IPS-18c (cell line): ENCODE measurements around the gene FMO3.

ENCODE experiments used
- H3K4me3 ChIP-seq: 2 replicates; pipeline ENCODE4 v1.7.0; 2013; ENCODE audit warnings: low read depth, mild to moderate bottlenecking, low read length, moderate library complexity; ENCODE audit not compliant: insufficient read depth
- H3K9me3 ChIP-seq: one replicate; pipeline ENCODE4 v1.6.1; 2013; ENCODE audit warnings: mild to moderate bottlenecking, low read length, moderate library complexity; ENCODE audit not compliant: control insufficient read depth, insufficient read depth

FMO3 gene

GRCh38 chr1:171140956-171141687 lies 50.4 kb downstream of the FMO3 start:
- no peak overlapping the region for H3K4me3 ChIP-seq

GRCh38 chr1:171141688-171142415 lies 51.1 kb downstream of the FMO3 start:
- Histone ChIP-seq H3K4me3 (no peak overlapping the region), H3K9me3 (no peaks in the 10 kb centered on the region)

More at GRCh38 chr1:171140956-171141687, 50.4 kb downstream of the FMO3 start:
- no peaks in the 10 kb centered on the region for H3K9me3 ChIP-seq

- H3K4me3 ChIP-seq, result no peak overlapping the region
- no peaks in the 10 kb centered on the region for H3K9me3 ChIP-seq
Measured at GRCh38 chr1:171142416-171143385, 52.0 kb downstream of the FMO3 start.

- Histone ChIP-seq H3K4me3 (no peak overlapping the region), H3K9me3 (no peaks in the 10 kb centered on the region)
Measured at GRCh38 chr1:171150156-171150555, 59.5 kb downstream of the FMO3 start.

- no peaks in the 10 kb centered on the region for H3K9me3 ChIP-seq
- no peak overlapping the region for H3K4me3 ChIP-seq
Measured at GRCh38 chr1:171152549-171152948, 61.8 kb downstream of the FMO3 start.

GRCh38 chr1:171155484-171155883 lies 64.8 kb downstream of the FMO3 start:
- no peaks in the 10 kb centered on the region for H3K9me3 ChIP-seq
- H3K4me3 ChIP-seq, result no peak overlapping the region

GRCh38 chr1:171158096-171158495 lies 67.4 kb downstream of the FMO3 start:
- H3K4me3 ChIP-seq, result no peak overlapping the region
- no peaks in the 10 kb centered on the region for H3K9me3 ChIP-seq

- no peaks in the 10 kb centered on the region for H3K9me3 ChIP-seq
Measured at GRCh38 chr1:171158551-171158950, 67.8 kb downstream of the FMO3 start.

GRCh38 chr1:171159148-171159547 lies 68.4 kb downstream of the FMO3 start:
- no peak overlapping the region for H3K4me3 ChIP-seq
- H3K9me3 ChIP-seq, result no peaks in the 10 kb centered on the region

More at GRCh38 chr1:171158551-171158950, 67.8 kb downstream of the FMO3 start:
- no peak overlapping the region for H3K4me3 ChIP-seq

- no peak overlapping the region for H3K4me3 ChIP-seq
- no peaks in the 10 kb centered on the region for H3K9me3 ChIP-seq
Measured at GRCh38 chr1:171160211-171160610, 69.5 kb downstream of the FMO3 start.

- no peak overlapping the region for H3K4me3 ChIP-seq
- no peaks in the 10 kb centered on the region for H3K9me3 ChIP-seq
Measured at GRCh38 chr1:171160639-171161354, 70.1 kb downstream of the FMO3 start.

GRCh38 chr1:171161431-171161830 lies 70.7 kb downstream of the FMO3 start:
- no peak overlapping the region for H3K4me3 ChIP-seq
- no peaks in the 10 kb centered on the region for H3K9me3 ChIP-seq

GRCh38 chr1:171166361-171166760 lies 75.7 kb downstream of the FMO3 start:
- H3K9me3 ChIP-seq, result no peaks in the 10 kb centered on the region
- no peak overlapping the region for H3K4me3 ChIP-seq
